Lung (tissue), 12 donors: Measurements from ENCODE around the gene CCDC117. TPM values are rescaled to one million over a fixed set of nuclear protein-coding genes. Genes with fewer than 3 reads are reported as not detected.
"Not testable (repeated sequence)": the region's sequence is repeated elsewhere in the genome, so short reads cannot be mapped to it uniquely, and the experiment has no call there.

ENCODE experiments used
- ATAC-seq: fragments of 200-7000 bp; cut with Tn5 transposase; one replicate; pipeline ENCODE4 v1.9.1; 2020; ENCODE audit warnings: moderate number of reproducible peaks; ENCODE audit not compliant: insufficient read depth, low FRiP score
- DNase-seq, 3 donors: peaks; one replicate each; pipeline ENCODE4 v3.0.0-alpha.2; 2013 to 2017
- H3K27ac ChIP-seq, 2 donors: one replicate each; pipeline ENCODE4 v1.5.1; 2013; ENCODE audit warnings: mild to moderate bottlenecking in 2 of 2, moderate library complexity in 2 of 2, control low read depth in 1 of 2, inconsistent platforms in 1 of 2, low read depth in 1 of 2, low read length in 1 of 2
- H3K27me3 ChIP-seq, 3 donors: one replicate each; pipeline ENCODE4 v1.5.1; 2013; ENCODE audit warnings: low read length in 2 of 3; ENCODE audit not compliant: control insufficient read depth in 3 of 3, insufficient read depth in 3 of 3
- H3K36me3 ChIP-seq, 4 donors: one replicate each; pipeline ENCODE4 v1.5.1; 2013; ENCODE audit warnings: low read length in 4 of 4, mild to moderate bottlenecking in 1 of 4, moderate library complexity in 1 of 4; ENCODE audit not compliant: control insufficient read depth in 4 of 4, insufficient read depth in 4 of 4
- H3K4me1 ChIP-seq, 5 donors: one replicate each; pipeline ENCODE4 v1.5.1; 2013; ENCODE audit warnings: low read length in 5 of 5, mild to moderate bottlenecking in 2 of 5, moderate library complexity in 1 of 5; ENCODE audit not compliant: control insufficient read depth in 5 of 5, insufficient read depth in 5 of 5
- H3K4me3 ChIP-seq: one replicate; pipeline ENCODE4 v1.5.1; 2013; ENCODE audit warnings: mild to moderate bottlenecking, control low read depth, moderate library complexity
- H3K9ac ChIP-seq, 2 donors: one replicate each; pipeline ENCODE4 v1.5.1; 2013; ENCODE audit warnings: low read length in 2 of 2, control low read depth in 1 of 2; ENCODE audit not compliant: insufficient read depth in 1 of 2
- H3K9me3 ChIP-seq, 4 donors: one replicate each; pipeline ENCODE4 v1.5.1; 2013; ENCODE audit warnings: low read length in 3 of 4, mild to moderate bottlenecking in 1 of 4, moderate library complexity in 1 of 4; ENCODE audit not compliant: control insufficient read depth in 4 of 4, insufficient read depth in 3 of 4
- CTCF ChIP-seq: IDR thresholded peaks from 2 replicates; pipeline ENCODE4 v1.5.1; 2012; ENCODE audit warnings: mild to moderate bottlenecking; ENCODE audit errors: control extremely low read depth, extremely low read depth
- WGBS, 2 donors: extraction: QIAGEN DNeasy Blood & Tissue Kit; methylation state at CpG; one replicate each; pipeline ENCODE4 v1.1.7; 2013; 5-methylcytosine and 5-hydroxymethylcytosine counted together
- polyA plus RNA-seq, 2 donors: library from polyadenylated mRNA; stranded (reverse); fragments of 200-250 nt; gene quantifications; one replicate each; pipeline ENCODE4 v1.2.1, GENCODE V29; 2013
- total RNA-seq, 2 donors: library from RNA; depleted of rRNA in 1 of 2; stranded (reverse); fragments of >200 nt in 1 of 2; gene quantifications; one replicate each; pipeline ENCODE4 v1.2.1, GENCODE V29; 2014 to 2021
- donor health status: control.
- donor health status: control.
- donor health status: Bipolar disorder and iron deficiency.
- donor health status: healthy.
- donor health status: DM: yes; HTN: yes; CAD: no.

Gene CCDC117
- total and polyA plus RNA-seq, 4 donors, result 7.8 to 29.2 (median 16.4) TPM

- H3K4me1 ChIP-seq, result peaks cover 2 to 12% (median 4%) of the 10 kb centered on the region in 5 donors
- no peak for TF ChIP-seq CTCF
- H3K9me3 ChIP-seq, result no peaks in the 10 kb centered on the region
- H3K27me3 ChIP-seq, result no peaks in the 10 kb centered on the region
- no peak overlapping the region for H3K4me3 ChIP-seq
- no peak overlapping the region for H3K9ac ChIP-seq
- WGBS, 2 donors, result 34 to 57% methylated on average over 7 of the region's 7 CpGs
- ATAC-seq, result no peak
- peaks cover 0 to 5% (median 2%) of the 10 kb centered on the region in 4 donors for H3K36me3 ChIP-seq
- no peak overlapping the region for H3K27ac ChIP-seq
- DNase-seq, result no peak
Observed at GRCh38 chr22:28802595-28803123, 30.2 kb downstream of the CCDC117 start.

GRCh38 chr22:28805426-28805825 is 32.9 kb downstream of the CCDC117 start:
- not testable (repeated sequence) for H3K9me3 ChIP-seq, H3K9ac ChIP-seq, DNase-seq, H3K4me1 ChIP-seq, H3K36me3 ChIP-seq, H3K27me3 ChIP-seq, H3K27ac ChIP-seq, H3K4me3 ChIP-seq, ATAC-seq
- 96 to 98% methylated on average over 5 of the region's 5 CpGs for WGBS, 2 donors

- Histone ChIP-seq H3K27ac (peak overlapping the region in 1 of 2 donors; percentile 56), H3K4me1 (peaks cover 0 to 14% (median 7%) of the 10 kb centered on the region in 5 donors)
- no peak for TF ChIP-seq CTCF
Observed at GRCh38 chr22:28808716-28809355, 36.3 kb downstream of the CCDC117 start.

GRCh38 chr22:28810821-28811491 is 38.5 kb downstream of the CCDC117 start:
- H3K36me3 ChIP-seq, result peaks cover 0 to 3% (median 2%) of the 10 kb centered on the region in 4 donors
- H3K9me3 ChIP-seq, result no peaks in the 10 kb centered on the region
- peak in 1 of 3 donors; percentile 24 for DNase-seq
- no peak overlapping the region for H3K9ac ChIP-seq
- no peak for TF ChIP-seq CTCF
- ATAC-seq, result no peak
- WGBS, 2 donors, result 19 to 39% methylated on average over 13 of the region's 13 CpGs
- no peak overlapping the region for H3K4me3 ChIP-seq
- H3K4me1 ChIP-seq, result peaks cover 0 to 14% (median 7%) of the 10 kb centered on the region in 5 donors
- H3K27me3 ChIP-seq, result no peaks in the 10 kb centered on the region
- peak overlapping the region in 1 of 2 donors; percentile 72 for H3K27ac ChIP-seq

More at GRCh38 chr22:28808716-28809355, 36.3 kb downstream of the CCDC117 start:
- Histone ChIP-seq H3K9me3 (no peaks in the 10 kb centered on the region), H3K9ac (no peak overlapping the region), H3K27me3 (no peaks in the 10 kb centered on the region), H3K4me3 (no peak overlapping the region), H3K36me3 (peaks cover 0 to 3% (median 3%) of the 10 kb centered on the region in 4 donors)
- no peak for DNase-seq
- no peak for ATAC-seq
